Ascending aorta (tissue), 2 donors: ENCODE data around the gene NR1D2. TPM values are rescaled to one million over a fixed set of nuclear protein-coding genes. Genes with fewer than 3 reads are reported as not detected.
A peak's percentile ranks its signal among the peaks of the same experiment; 100 is the strongest.
"Not testable (repeated sequence)": the region's sequence is repeated elsewhere in the genome, so short reads cannot be mapped to it uniquely, and the experiment has no call there.

Source experiments
- DNase-seq, 2 donors: peaks; one replicate each; pipeline ENCODE4 v3.0.0-alpha.2; 2019; ENCODE audit warnings: low spot score in 2 of 2
- H3K27ac ChIP-seq, 2 donors: fragments of 200-600 bp; sonication (generic); one replicate each; pipeline ENCODE4 v1.5.1; 2016 to 2017; ENCODE audit warnings: mild to moderate bottlenecking in 1 of 2
- H3K27me3 ChIP-seq: fragments of 200-600 bp; sonication (generic); one replicate; pipeline ENCODE4 v1.5.1; 2017
- H3K36me3 ChIP-seq, 2 donors: fragments of 200-600 bp; sonication (generic); one replicate each; pipeline ENCODE4 v1.5.1; 2016
- H3K4me1 ChIP-seq, 2 donors: fragments of 200-600 bp; sonication (generic); one replicate each; pipeline ENCODE4 v1.5.1; 2016 to 2017; ENCODE audit warnings: mild to moderate bottlenecking in 1 of 2
- H3K4me3 ChIP-seq, 2 donors: fragments of 200-600 bp; sonication (generic); one replicate each; pipeline ENCODE4 v1.5.1; 2016 to 2017; ENCODE audit warnings: mild to moderate bottlenecking in 1 of 2
- H3K9me3 ChIP-seq, 2 donors: fragments of 200-600 bp; sonication (generic); one replicate each; pipeline ENCODE4 v1.5.1; 2016
- intact Hi-C: fragments of 100-400 bp; cut with DNase I; formaldehyde crosslinking; loops from one replicate; pipeline ENCODE4 v1.15.1; 2023
- total RNA-seq: library from RNA; depleted of rRNA; stranded (reverse); fragments of >200 nt; gene quantifications from one replicate; pipeline ENCODE4 v1.1.0, GENCODE V29; 2016
- TF ChIP-seq, protein P1 (sequence below), 3 experiments: fragments of 200-600 bp in 2 of 3; fragments of 450-650 bp in 1 of 3; sonication (generic) in 2 of 3; IDR thresholded peaks; one replicate each; pipeline ENCODE4 v1.5.1; 2016 to 2019; ENCODE audit warnings: antibody characterized with exemption in 3 of 3, mild to moderate bottlenecking in 1 of 3, moderate library complexity in 1 of 3

Gene NR1D2
- total RNA-seq: 6.5 TPM

DNA sequence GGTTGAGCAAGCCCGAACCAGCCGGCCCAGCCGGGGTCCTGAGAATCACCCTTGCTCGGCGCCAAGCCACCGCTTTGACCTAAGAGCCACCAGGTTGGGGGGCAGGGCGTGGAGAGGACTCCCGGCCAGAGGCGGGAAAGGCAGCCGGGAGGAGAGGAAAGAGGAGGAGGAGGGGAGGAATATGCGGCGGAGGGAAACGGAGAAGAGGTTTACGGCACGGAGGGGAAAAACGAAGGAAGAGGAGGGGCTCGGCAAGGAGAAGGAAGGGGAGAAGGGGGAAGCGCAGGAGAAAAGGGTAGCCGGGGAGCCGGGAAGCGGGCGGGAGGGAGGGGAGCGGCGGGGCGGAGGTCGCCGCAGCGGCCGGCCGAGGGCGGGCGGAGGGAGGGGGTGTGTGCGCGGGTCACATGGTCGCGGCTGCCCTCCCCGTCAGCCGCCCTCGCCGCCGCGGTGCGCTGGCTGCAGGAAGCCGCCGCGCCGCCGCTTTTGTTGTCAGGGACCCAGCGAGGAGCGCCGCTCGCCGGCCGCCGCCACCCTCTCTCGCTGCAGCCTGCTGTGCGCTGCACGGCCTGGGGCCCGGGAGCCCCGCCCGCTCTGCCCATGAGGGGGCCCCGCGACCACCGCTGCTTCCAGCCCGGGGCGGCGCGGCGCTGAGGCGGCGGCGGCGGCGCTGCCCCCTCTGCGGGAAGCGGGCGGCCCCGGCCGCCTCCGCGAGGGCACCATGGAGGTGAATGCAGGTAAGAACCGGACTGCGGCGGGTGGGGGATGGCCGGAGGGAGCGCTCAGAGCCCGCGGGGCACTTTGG lies at the start of gene NR1D2:
TSS of gene NR1D2 (plus strand) at position 426 of the 802 bp plus-strand sequence. CDS start at position 719, 293 bp downstream.
- H3K36me3 ChIP-seq: no peaks in the 10 kb centered on the region

DNA sequence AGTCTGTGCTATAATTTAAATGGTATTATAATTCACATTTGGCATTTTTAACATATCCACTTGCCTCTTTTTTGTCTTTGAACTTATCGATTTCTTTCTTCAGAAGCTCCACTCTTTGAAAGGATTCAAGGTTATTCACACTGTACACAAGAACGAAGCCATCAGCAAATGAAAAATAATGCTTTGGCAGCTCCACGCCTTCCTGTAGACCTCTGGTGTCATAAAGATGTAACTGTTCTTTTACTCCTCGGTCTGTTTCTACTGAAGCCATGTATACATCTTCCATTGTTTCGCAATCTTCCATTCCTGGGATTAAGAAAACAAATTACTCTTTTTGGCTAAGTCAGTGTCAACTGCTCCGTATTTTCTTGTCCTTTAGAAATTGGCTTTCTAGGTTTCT lies 44.3 kb upstream of the NR1D2 start:
- H3K4me1 ChIP-seq: no peaks in the 10 kb centered on the region
- intact Hi-C loops: no loop called here
- TF ChIP-seq, protein P1, sequence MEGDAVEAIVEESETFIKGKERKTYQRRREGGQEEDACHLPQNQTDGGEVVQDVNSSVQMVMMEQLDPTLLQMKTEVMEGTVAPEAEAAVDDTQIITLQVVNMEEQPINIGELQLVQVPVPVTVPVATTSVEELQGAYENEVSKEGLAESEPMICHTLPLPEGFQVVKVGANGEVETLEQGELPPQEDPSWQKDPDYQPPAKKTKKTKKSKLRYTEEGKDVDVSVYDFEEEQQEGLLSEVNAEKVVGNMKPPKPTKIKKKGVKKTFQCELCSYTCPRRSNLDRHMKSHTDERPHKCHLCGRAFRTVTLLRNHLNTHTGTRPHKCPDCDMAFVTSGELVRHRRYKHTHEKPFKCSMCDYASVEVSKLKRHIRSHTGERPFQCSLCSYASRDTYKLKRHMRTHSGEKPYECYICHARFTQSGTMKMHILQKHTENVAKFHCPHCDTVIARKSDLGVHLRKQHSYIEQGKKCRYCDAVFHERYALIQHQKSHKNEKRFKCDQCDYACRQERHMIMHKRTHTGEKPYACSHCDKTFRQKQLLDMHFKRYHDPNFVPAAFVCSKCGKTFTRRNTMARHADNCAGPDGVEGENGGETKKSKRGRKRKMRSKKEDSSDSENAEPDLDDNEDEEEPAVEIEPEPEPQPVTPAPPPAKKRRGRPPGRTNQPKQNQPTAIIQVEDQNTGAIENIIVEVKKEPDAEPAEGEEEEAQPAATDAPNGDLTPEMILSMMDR (IDR thresholded peaks at IDR 0.05): no peak
- no peaks in the 10 kb centered on the region for H3K9me3 ChIP-seq
- peaks cover 7 to 48% of the 10 kb centered on the region in 2 donors for H3K36me3 ChIP-seq
- no peaks in the 10 kb centered on the region for H3K27me3 ChIP-seq
- no peak for DNase-seq
- no peak overlapping the region for H3K27ac ChIP-seq
- no peak overlapping the region for H3K4me3 ChIP-seq

More for the DNA sequence above, at the start of gene NR1D2:
- H3K27ac ChIP-seq: peak within 1 kb of the TSS; percentile 90 to 99
- no peaks in the 10 kb centered on the region for H3K9me3 ChIP-seq
- DNase-seq: peak; percentile 35 to 87
- intact Hi-C loops: loop anchor here (1.0 to 10.0 kb wide), 4 partner anchors 29 to 740 kb away; partner anchors contain the start of genes NKIRAS1 and UBE2E2
- no peaks in the 10 kb centered on the region for H3K27me3 ChIP-seq
- peak within 1 kb of the TSS; percentile 96 to 98 for H3K4me3 ChIP-seq
- TF ChIP-seq, protein P1 (IDR thresholded peaks at IDR 0.05): no peak
- peaks cover 13 to 33% of the 10 kb centered on the region in 2 donors for H3K4me1 ChIP-seq

DNA sequence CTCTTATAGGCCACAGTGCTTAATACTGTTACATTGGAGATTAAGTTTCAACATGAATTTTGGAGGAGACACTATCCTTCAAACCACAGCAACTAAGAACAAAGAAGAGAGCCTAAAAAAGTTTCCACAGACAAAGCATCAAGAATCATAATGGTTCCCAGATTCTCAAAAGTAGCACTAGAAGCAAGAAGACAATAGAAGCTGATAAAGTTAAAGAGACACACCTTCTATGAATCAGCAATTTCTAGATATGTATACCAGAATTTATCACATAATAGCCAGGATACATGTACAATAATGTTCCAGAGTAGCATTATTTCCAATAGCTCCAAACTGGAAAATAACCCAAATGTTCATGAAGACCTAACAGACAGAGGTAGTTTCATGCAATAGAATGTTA lies 40.5 kb upstream of the NR1D2 start:
- TF ChIP-seq, protein P1 (IDR thresholded peaks at IDR 0.05): no peak
- intact Hi-C loops: no loop called here
- Histone ChIP-seq H3K27me3 (no peaks in the 10 kb centered on the region), H3K4me1 (no peaks in the 10 kb centered on the region), H3K27ac (no peak overlapping the region), H3K9me3 (no peaks in the 10 kb centered on the region), H3K4me3 (no peak overlapping the region), H3K36me3 (peaks cover 7 to 40% of the 10 kb centered on the region in 2 donors)
- DNase-seq: no peak

DNA sequence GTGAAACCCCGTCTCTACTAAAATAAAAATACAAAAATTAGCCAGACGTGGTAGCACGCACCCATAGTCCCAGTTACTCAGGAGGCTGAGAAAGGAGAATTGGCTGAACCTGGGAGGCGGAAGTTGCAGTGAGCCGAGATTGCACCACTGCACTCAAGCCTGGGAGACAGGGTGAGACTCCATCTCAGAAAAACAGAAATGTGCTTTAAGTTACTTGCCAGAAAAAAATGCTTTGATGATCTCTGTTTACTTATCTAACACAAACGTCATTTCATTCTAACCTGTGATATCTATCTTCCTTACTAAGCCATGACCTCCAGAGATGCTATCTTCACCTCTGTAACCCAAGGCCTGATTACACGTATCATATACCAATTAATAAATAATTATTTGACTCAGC lies 35.7 kb upstream of the NR1D2 start:
- DNase-seq: no peak
- Histone ChIP-seq H3K9me3 (no peaks in the 10 kb centered on the region), H3K4me1 (no peaks in the 10 kb centered on the region), H3K4me3 (no peak overlapping the region), H3K27me3 (no peaks in the 10 kb centered on the region), H3K36me3 (peaks cover 8 to 26% of the 10 kb centered on the region in 2 donors), H3K27ac (no peak overlapping the region)
- intact Hi-C loops: no loop called here
- TF ChIP-seq, protein P1 (IDR thresholded peaks at IDR 0.05): no peak

DNA sequence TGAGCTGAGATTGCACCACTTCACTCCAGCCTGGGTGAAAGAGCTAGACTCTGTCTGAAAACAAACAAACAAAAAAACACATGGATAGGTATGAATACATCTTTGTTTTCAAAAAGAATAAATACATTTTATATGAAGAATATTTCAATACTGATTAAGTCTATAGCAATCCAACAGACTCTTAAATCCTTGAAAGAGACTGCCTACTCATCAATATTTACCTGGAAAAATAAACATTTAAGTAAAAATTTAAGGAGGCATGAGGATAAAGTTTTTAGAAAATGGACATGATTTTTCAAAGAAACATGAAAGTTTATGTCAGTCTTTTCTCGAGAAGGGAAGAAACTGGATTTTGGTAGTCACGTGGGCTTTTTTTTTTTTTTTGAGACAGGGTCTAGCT lies 33.7 kb upstream of the NR1D2 start:
- peaks cover 8 to 22% of the 10 kb centered on the region in 2 donors for H3K36me3 ChIP-seq
- TF ChIP-seq, protein P1 (IDR thresholded peaks at IDR 0.05): no peak
- no peak overlapping the region for H3K27ac ChIP-seq
- no peaks in the 10 kb centered on the region for H3K27me3 ChIP-seq
- no peak for DNase-seq
- intact Hi-C loops: no loop called here
- no peak overlapping the region for H3K4me3 ChIP-seq
- H3K9me3 ChIP-seq: no peaks in the 10 kb centered on the region
- H3K4me1 ChIP-seq: peaks cover 0 to 4% of the 10 kb centered on the region in 2 donors

DNA sequence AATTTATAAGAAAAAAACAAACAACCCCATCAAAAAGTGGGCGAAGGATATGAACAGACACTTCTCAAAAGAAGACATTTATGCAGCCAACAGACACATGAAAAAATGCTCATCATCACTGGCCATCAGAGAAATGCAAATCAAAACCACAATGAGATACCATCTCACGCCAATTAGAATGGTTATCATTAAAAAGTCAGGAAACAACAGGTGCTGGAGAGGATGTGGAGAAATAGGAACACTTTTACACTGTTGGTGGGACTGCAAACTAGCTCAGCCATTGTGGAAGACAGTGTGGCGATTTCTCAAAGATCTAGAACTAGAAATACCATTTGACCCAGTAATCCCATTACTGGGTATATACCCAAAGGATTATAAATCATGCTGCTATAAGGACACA lies 32.8 kb upstream of the NR1D2 start:
- H3K4me3 ChIP-seq, intact Hi-C loops, DNase-seq, H3K27me3 ChIP-seq, H3K4me1 ChIP-seq, H3K27ac ChIP-seq, H3K9me3 ChIP-seq: not testable (repeated sequence)
- peaks cover 8 to 22% of the 10 kb centered on the region in 2 donors for H3K36me3 ChIP-seq
